GM12801 (cell line): Measurements from ENCODE around the gene CIB4.

Source experiments
- CTCF ChIP-seq: IDR thresholded peaks from one replicate; pipeline ENCODE4 v1.5.1; 2011; ENCODE audit warnings: control low read depth; ENCODE audit not compliant: insufficient read length; ENCODE audit errors: extremely low read depth

Gene CIB4

GRCh38 chr2:26576565-26577441 lies 64.4 kb downstream of the CIB4 start:
- TF ChIP-seq CTCF, result no peak

- no peak for TF ChIP-seq CTCF
Observed at GRCh38 chr2:26575836-26576564, 65.2 kb downstream of the CIB4 start.

GRCh38 chr2:26574900-26575560 lies 66.1 kb downstream of the CIB4 start:
- TF ChIP-seq CTCF, result no peak

GRCh38 chr2:26574066-26574899 lies 66.9 kb downstream of the CIB4 start:
- no peak for TF ChIP-seq CTCF

GRCh38 chr2:26573241-26573925 lies 67.8 kb downstream of the CIB4 start:
- TF ChIP-seq CTCF, result no peak

- no peak for TF ChIP-seq CTCF
Observed at GRCh38 chr2:26572591-26572990, 68.6 kb downstream of the CIB4 start.
